Adrenal gland (tissue), 5 donors: ENCODE measurements around the gene LPCAT4.

ENCODE experiments used
- POLR2A ChIP-seq, 2 donors: fragments of 450-650 bp; IDR thresholded peaks; one replicate each; pipeline ENCODE4 v1.6.1; 2017; ENCODE audit warnings: antibody characterized with exemption in 2 of 2, mild to moderate bottlenecking in 2 of 2, moderate library complexity in 1 of 2
- TF ChIP-seq, protein P1 (sequence below), 6 experiments: fragments of 450-650 bp in 4 of 6; fragments of 200-600 bp in 2 of 6; sonication (generic) in 1 of 6; IDR thresholded peaks; 1 replicate in 5 of 6; 2 replicates in 1 of 6; pipeline versions ENCODE4 v1.5.1 to v1.8.0; 2016 to 2021; ENCODE audit warnings: antibody characterized with exemption in 6 of 6, mild to moderate bottlenecking in 2 of 6, moderate library complexity in 1 of 6
- donor health status: DM: no; HTN: no; CAD: no.

DNA sequence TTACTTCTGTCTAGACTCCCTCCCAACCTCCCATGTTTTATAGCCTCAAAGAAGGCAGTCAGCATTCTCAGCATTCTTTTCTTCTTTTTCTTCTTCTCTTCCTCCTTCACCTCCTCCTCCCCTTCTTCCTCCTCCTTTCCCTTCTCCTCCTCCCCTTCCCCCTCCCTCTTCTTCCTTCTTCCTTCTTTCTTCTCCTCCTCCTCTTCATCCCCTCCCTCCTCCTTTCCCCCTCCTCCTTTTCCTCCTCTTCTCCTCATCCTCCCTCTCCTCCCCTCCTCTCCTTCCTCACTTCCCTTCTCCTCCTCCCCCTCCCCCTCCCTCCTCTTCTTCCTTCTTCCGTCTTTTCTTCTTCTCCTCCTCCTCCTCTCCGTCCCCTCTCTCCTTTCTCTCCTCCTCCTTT, 3.6 kb upstream of the LPCAT4 start:
- TF ChIP-seq, protein P1, sequence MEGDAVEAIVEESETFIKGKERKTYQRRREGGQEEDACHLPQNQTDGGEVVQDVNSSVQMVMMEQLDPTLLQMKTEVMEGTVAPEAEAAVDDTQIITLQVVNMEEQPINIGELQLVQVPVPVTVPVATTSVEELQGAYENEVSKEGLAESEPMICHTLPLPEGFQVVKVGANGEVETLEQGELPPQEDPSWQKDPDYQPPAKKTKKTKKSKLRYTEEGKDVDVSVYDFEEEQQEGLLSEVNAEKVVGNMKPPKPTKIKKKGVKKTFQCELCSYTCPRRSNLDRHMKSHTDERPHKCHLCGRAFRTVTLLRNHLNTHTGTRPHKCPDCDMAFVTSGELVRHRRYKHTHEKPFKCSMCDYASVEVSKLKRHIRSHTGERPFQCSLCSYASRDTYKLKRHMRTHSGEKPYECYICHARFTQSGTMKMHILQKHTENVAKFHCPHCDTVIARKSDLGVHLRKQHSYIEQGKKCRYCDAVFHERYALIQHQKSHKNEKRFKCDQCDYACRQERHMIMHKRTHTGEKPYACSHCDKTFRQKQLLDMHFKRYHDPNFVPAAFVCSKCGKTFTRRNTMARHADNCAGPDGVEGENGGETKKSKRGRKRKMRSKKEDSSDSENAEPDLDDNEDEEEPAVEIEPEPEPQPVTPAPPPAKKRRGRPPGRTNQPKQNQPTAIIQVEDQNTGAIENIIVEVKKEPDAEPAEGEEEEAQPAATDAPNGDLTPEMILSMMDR (IDR thresholded peaks at IDR 0.05): no peak
- no peak for TF ChIP-seq POLR2A (IDR thresholded peaks at IDR 0.05)
